GM18508 (cell line): Measurements from ENCODE around the gene TBC1D19.

Experiments used
- ATAC-seq: cut with Tn5 transposase; IDR thresholded peaks from one replicate; pipeline ENCODE4 v1.9.1; 2021; ENCODE audit warnings: moderate number of reproducible peaks; ENCODE audit not compliant: insufficient read depth, unreplicated experiment

The TBC1D19 gene

DNA sequence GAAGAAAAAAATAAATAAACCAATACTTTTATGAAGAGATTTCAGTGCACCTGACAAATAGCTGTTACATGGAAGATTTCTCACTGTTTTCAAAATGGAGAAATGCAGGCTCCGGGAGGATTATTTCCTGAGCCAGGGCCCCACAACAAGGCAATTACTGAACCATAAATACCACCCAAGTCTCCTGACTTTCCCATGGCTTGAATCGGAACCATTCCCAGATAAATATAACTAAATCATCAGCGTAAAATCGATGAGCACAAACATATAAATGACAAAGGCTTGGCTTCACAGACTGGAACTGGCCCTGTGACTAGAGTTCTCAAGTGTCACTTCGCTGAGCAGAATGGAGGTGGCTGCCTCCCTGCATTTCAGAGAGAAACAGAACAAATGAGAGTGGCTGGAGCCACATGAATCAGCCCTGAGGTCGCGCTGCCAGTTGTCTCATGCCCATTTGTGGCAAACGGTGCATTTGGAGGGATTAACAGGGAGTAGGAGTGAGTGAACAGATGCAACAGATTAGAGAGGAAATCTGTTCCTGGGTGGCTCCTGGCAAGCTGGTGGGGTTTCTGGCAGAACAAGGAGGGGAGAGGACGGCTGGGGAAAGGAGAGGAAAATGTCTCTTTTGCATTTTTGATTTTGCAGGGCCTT, 219.5 kb downstream of the TBC1D19 start:
- no peak for ATAC-seq

GRCh38 chr4:26804451-26804850, 220.6 kb downstream of the TBC1D19 start:
- no peak for ATAC-seq

DNA sequence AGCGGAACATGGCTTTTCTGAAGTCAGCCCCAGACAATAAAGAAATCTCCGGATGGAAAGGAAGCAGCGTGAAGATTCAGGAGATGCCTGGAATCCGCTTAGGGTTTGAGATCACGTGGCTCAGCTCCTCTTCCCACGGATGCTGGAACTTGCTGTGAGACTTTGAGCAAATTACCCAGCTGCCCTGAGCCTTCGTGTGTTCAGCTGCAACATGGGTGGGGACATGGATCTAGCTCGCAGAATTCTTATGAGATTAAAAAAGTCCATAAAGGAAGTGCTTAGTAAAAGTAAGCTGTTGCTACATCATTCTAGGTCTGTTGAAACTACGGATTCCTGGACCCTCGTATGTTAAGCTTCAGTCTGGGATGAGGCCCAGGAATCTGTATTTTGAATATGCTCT, 221.0 kb downstream of the TBC1D19 start:
- no peak for ATAC-seq
